Gastrocnemius medialis (tissue), 4 donors: ENCODE data around the gene SNRPD3. TPM values are rescaled to one million over a fixed set of nuclear protein-coding genes. Genes with fewer than 3 reads are reported as not detected.

Experiments
- ATAC-seq, 2 donors: fragments of 150-250 bp; one replicate each; pipeline ENCODE4 v1.9.1; 2016
- DNase-seq, 2 donors: peaks; one replicate each; pipeline ENCODE4 v3.0.0-alpha.2; 2019
- H3K27ac ChIP-seq, 4 donors: fragments of 200-600 bp; sonication (generic); 1 replicate in 1 of 4; 2 replicates in 3 of 4; pipeline ENCODE4 v1.5.1; 2016 to 2018; ENCODE audit warnings: mild to moderate bottlenecking in 2 of 4, moderate library complexity in 1 of 4
- H3K27me3 ChIP-seq, 3 donors: fragments of 200-600 bp; sonication (generic) in 2 of 3; 1 replicate in 1 of 3; 2 replicates in 2 of 3; pipeline versions ENCODE4 v1.5.1 to v1.6.0; 2016 to 2019; ENCODE audit warnings: mild to moderate bottlenecking in 1 of 3, moderate library complexity in 1 of 3
- H3K36me3 ChIP-seq, 2 donors: fragments of 200-600 bp; sonication (generic) in 1 of 2; one replicate each; pipeline ENCODE4 v1.5.1; 2017 to 2018
- H3K4me1 ChIP-seq, 2 donors: fragments of 200-600 bp; sonication (generic) in 1 of 2; one replicate each; pipeline ENCODE4 v1.5.1; 2016 to 2017; ENCODE audit warnings: mild to moderate bottlenecking in 2 of 2
- H3K4me3 ChIP-seq, 4 donors: fragments of 200-600 bp; sonication (generic) in 3 of 4; 1 replicate in 1 of 4; 2 replicates in 3 of 4; pipeline ENCODE4 v1.5.1; 2016 to 2019; ENCODE audit warnings: mild to moderate bottlenecking in 2 of 4
- H3K9me3 ChIP-seq, 3 donors: fragments of 200-600 bp; sonication (generic) in 2 of 3; 1 replicate in 1 of 3; 2 replicates in 2 of 3; pipeline ENCODE4 v1.5.1; 2016 to 2019
- CTCF ChIP-seq, 5 experiments: fragments of 450-650 bp in 3 of 5; fragments of 200-600 bp in 2 of 5; sonication (generic) in 2 of 5; IDR thresholded peaks in 4 of 5; conservative IDR thresholded peaks in 1 of 5; 1 replicate in 4 of 5; 2 replicates in 1 of 5; pipeline ENCODE4 v1.5.1; 2016 to 2019; ENCODE audit warnings: antibody characterized with exemption in 5 of 5, mild to moderate bottlenecking in 3 of 5, moderate library complexity in 3 of 5
- POLR2A ChIP-seq, 2 donors: fragments of 450-650 bp; IDR thresholded peaks; one replicate each; pipeline ENCODE4 v1.6.1; 2017; ENCODE audit warnings: antibody characterized with exemption in 2 of 2, mild to moderate bottlenecking in 2 of 2, moderate library complexity in 2 of 2
- in situ Hi-C, 4 donors: fragments of 200-750 bp; cut with MboI; loops; one replicate each; pipeline versions ENCODE4 v1.15.0 to v1.8.0; 2017; ENCODE audit warnings: low sequenced_read_pairs in 4 of 4
- intact Hi-C: fragments of 100-400 bp; cut with DNase I; formaldehyde crosslinking; loops from one replicate; pipeline ENCODE4 v1.15.1; 2023; ENCODE audit warnings: low total_unique reads
- total RNA-seq, 4 donors: library from RNA; depleted of rRNA; stranded (reverse); fragments of >200 nt; gene quantifications; one replicate each; pipeline versions ENCODE4 v1.1.0 to v1.2.3, GENCODE V29; 2016

The SNRPD3 gene
- total RNA-seq, 4 donors from 2014 or later: 119 to 166 (median 145) TPM

GRCh38 chr22:24536089-24536488, 19.7 kb upstream of the SNRPD3 start:
- Histone ChIP-seq H3K4me1 (peaks cover 12 to 26% of the 10 kb centered on the region in 2 donors), H3K9me3 (no peaks in the 10 kb centered on the region), H3K27ac (no peak overlapping the region), H3K27me3 (no peaks in the 10 kb centered on the region), H3K36me3 (peaks cover 0 to 8% of the 10 kb centered on the region in 2 donors), H3K4me3 (no peak overlapping the region)
- TF ChIP-seq POLR2A (IDR thresholded peaks at IDR 0.05) (no peak), CTCF (IDR thresholded peaks at IDR 0.05 in 4 of 5, conservative IDR thresholded peaks at IDR 0.05 in 1 of 5) (no peak)
- DNase-seq: no peak
- in situ Hi-C loops: no loop called here
- ATAC-seq: no peak
- intact Hi-C loops: no loop called here

GRCh38 chr22:24540470-24540869, 15.3 kb upstream of the SNRPD3 start:
- Histone ChIP-seq H3K27me3 (no peaks in the 10 kb centered on the region), H3K9me3 (no peaks in the 10 kb centered on the region), H3K27ac (peak overlapping the region; percentile 86 to 90 (median 89)), H3K4me1 (peaks cover 50 to 69% of the 10 kb centered on the region in 2 donors), H3K4me3 (no peak overlapping the region), H3K36me3 (peaks cover 0 to 35% of the 10 kb centered on the region in 2 donors)
- peak in 1 of 5 experiments; percentile 18 for TF ChIP-seq CTCF (IDR thresholded peaks at IDR 0.05 in 4 of 5, conservative IDR thresholded peaks at IDR 0.05 in 1 of 5)
- TF ChIP-seq POLR2A (IDR thresholded peaks at IDR 0.05): no peak
- intact Hi-C loops (loop anchor here (2.0 kb wide), 1 partner anchor 24 kb away; no protein-coding TSS in a partner anchor), in situ Hi-C loops (no loop called here)
- ATAC-seq (peak; percentile 93 to 95), DNase-seq (peak; percentile 82 to 90)

- Histone ChIP-seq H3K9me3 (no peaks in the 10 kb centered on the region), H3K27me3 (no peaks in the 10 kb centered on the region), H3K4me3 (no peak overlapping the region), H3K4me1 (peaks cover 52 to 66% of the 10 kb centered on the region in 2 donors), H3K36me3 (peaks cover 0 to 44% of the 10 kb centered on the region in 2 donors), H3K27ac (peak overlapping the region; percentile 86 to 90 (median 89))
- TF ChIP-seq POLR2A (IDR thresholded peaks at IDR 0.05) (no peak), CTCF (IDR thresholded peaks at IDR 0.05 in 4 of 5, conservative IDR thresholded peaks at IDR 0.05 in 1 of 5) (no peak)
- in situ Hi-C loops (no loop called here), intact Hi-C loops (loop anchor here (2.0 kb wide), 1 partner anchor 23 kb away; no protein-coding TSS in a partner anchor)
- ATAC-seq: no peak
- no peak for DNase-seq
These were observed 13.9 kb upstream of the SNRPD3 start for GRCh38 chr22:24541681-24542515.

- TF ChIP-seq CTCF (IDR thresholded peaks at IDR 0.05 in 4 of 5, conservative IDR thresholded peaks at IDR 0.05 in 1 of 5): peak in 4 of 5 experiments; percentile 27 to 58 (median 33)
- TF ChIP-seq POLR2A (IDR thresholded peaks at IDR 0.05): no peak
- ATAC-seq: peak; percentile 42 to 57
- H3K36me3 ChIP-seq: peaks cover 0 to 51% of the 10 kb centered on the region in 2 donors
- intact Hi-C loops: no loop called here
- H3K4me3 ChIP-seq: no peak overlapping the region
- in situ Hi-C loops: no loop called here
- H3K27me3 ChIP-seq: no peaks in the 10 kb centered on the region
- no peaks in the 10 kb centered on the region for H3K9me3 ChIP-seq
- H3K4me1 ChIP-seq: peaks cover 52 to 66% of the 10 kb centered on the region in 2 donors
- H3K27ac ChIP-seq: peak overlapping the region; percentile 86 to 90 (median 89)
- peak; percentile 49 to 80 for DNase-seq
These were observed 13.2 kb upstream of the SNRPD3 start for GRCh38 chr22:24542641-24543040.
